NB4 (cell line): ENCODE results near the gene ITGA8.

ENCODE experiments used
- POLR2A ChIP-seq: IDR thresholded peaks from 2 replicates; pipeline ENCODE4 v1.6.1; 2011; ENCODE audit warnings: mild to moderate bottlenecking; ENCODE audit not compliant: insufficient read length; ENCODE audit errors: extremely low read depth
- TF ChIP-seq, protein P1 (sequence below): IDR thresholded peaks from one replicate; pipeline ENCODE4 v1.5.1; 2012; ENCODE audit warnings: low read depth, low read length
- TF ChIP-seq, protein P2 (sequence below): IDR thresholded peaks from 2 replicates; pipeline ENCODE4 v1.6.1; 2011; ENCODE audit warnings: low read depth, low read length

DNA sequence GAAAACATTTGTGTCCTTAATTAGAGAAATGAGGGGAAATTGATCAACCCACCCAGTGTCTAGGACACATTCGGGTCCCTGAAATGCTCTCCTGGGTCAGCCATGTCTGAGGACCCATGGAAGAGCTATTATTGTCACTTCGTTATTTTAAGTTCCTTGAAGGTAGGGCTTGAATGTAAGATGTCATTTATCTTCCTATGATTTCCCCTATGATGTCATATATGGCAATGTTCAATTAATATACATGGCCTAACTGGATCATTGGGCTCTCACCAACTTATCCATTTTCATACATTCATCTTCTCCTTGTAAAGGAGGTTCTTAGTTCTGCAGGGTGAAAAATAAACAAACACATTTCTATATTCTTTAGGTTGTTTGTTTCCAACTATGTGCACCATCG is 235.6 kb downstream of the ITGA8 start:
- TF ChIP-seq, protein P1, sequence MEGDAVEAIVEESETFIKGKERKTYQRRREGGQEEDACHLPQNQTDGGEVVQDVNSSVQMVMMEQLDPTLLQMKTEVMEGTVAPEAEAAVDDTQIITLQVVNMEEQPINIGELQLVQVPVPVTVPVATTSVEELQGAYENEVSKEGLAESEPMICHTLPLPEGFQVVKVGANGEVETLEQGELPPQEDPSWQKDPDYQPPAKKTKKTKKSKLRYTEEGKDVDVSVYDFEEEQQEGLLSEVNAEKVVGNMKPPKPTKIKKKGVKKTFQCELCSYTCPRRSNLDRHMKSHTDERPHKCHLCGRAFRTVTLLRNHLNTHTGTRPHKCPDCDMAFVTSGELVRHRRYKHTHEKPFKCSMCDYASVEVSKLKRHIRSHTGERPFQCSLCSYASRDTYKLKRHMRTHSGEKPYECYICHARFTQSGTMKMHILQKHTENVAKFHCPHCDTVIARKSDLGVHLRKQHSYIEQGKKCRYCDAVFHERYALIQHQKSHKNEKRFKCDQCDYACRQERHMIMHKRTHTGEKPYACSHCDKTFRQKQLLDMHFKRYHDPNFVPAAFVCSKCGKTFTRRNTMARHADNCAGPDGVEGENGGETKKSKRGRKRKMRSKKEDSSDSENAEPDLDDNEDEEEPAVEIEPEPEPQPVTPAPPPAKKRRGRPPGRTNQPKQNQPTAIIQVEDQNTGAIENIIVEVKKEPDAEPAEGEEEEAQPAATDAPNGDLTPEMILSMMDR = no peak
- TF ChIP-seq POLR2A = no peak
- TF ChIP-seq, protein P2, sequence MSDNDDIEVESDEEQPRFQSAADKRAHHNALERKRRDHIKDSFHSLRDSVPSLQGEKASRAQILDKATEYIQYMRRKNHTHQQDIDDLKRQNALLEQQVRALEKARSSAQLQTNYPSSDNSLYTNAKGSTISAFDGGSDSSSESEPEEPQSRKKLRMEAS = no peak
